ENCODE measurements around the gene NSUN6. TPM values are rescaled to one million over a fixed set of nuclear protein-coding genes. Genes with fewer than 3 reads are reported as not detected.
"Not testable (repeated sequence)": the region's sequence is repeated elsewhere in the genome, so short reads cannot be mapped to it uniquely, and the experiment has no call there.

The NSUN6 gene
- total RNA-seq, 6 donors from 2014 or later: 5.9 to 35.6 (median 16.0) TPM

DNA sequence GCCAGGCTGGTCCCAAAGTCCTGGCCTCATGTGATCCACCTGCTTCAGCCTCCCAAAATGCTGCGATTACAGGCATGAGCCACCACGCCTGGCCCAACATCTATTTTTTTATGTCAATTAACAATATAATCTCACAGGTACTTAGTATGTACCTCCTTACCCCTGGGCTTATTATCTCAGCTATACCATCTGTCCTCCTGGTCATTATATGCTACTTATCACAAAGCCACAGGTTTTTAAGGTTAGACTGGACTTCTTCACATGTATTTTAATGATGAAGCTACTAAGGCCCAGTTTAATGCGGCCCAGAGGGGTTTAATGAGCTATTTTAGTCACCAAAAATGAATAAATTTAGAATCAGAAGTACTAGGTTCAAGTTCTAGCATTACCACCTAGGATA lies 3.4 kb downstream of the NSUN6 start:
- ATAC-seq (ENCODE audit: low FRiP score in 2 of 2): no peak
- Histone ChIP-seq H3K27me3 (no peaks in the 10 kb centered on the region), H3K9me3 (no peaks in the 10 kb centered on the region), H3K4me1 (peaks cover 10 to 21% (median 13%) of the 10 kb centered on the region in 4 donors), H3K27ac (no peak overlapping the region), H3K4me3 (no peak overlapping the region), H3K36me3 (peaks cover 0 to 8% (median 0%) of the 10 kb centered on the region in 4 donors)
- TF ChIP-seq, protein P1, sequence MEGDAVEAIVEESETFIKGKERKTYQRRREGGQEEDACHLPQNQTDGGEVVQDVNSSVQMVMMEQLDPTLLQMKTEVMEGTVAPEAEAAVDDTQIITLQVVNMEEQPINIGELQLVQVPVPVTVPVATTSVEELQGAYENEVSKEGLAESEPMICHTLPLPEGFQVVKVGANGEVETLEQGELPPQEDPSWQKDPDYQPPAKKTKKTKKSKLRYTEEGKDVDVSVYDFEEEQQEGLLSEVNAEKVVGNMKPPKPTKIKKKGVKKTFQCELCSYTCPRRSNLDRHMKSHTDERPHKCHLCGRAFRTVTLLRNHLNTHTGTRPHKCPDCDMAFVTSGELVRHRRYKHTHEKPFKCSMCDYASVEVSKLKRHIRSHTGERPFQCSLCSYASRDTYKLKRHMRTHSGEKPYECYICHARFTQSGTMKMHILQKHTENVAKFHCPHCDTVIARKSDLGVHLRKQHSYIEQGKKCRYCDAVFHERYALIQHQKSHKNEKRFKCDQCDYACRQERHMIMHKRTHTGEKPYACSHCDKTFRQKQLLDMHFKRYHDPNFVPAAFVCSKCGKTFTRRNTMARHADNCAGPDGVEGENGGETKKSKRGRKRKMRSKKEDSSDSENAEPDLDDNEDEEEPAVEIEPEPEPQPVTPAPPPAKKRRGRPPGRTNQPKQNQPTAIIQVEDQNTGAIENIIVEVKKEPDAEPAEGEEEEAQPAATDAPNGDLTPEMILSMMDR (IDR thresholded peaks at IDR 0.05): no peak
- TF ChIP-seq EP300 (IDR thresholded peaks at IDR 0.05) (no peak), POLR2AphosphoS5 (IDR thresholded peaks at IDR 0.05) (no peak), POLR2A (IDR thresholded peaks at IDR 0.05) (no peak)
- 94 to 97% methylated on average over 3 of the region's 3 CpGs for WGBS, 2 donors
- DNase-seq: no peak

DNA sequence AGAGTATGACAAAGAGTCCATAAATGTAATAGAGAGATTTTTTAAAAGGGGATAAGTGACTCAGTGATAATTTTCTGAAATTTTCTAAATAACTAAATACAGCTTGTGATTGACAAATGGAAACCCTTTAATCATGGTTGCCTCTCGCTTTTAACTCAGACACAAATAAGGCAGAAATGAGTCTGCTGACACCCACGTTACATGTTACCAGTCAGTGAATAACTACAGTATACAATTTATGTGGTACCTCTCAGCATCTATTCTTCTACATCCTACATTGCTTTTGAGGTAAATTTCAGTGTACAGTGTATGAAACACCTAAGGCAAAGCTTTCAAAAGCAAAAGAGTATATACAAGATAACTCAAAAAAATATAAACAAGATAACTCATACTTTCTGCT lies 4.2 kb downstream of the NSUN6 start:
- H3K36me3 ChIP-seq: peaks cover 0 to 8% (median 0%) of the 10 kb centered on the region in 4 donors
- ATAC-seq (ENCODE audit: low FRiP score in 2 of 2) (no peak), DNase-seq (no peak)
- 93 to 95% methylated on average over 2 of the region's 2 CpGs for WGBS, 2 donors
- no peak for TF ChIP-seq EP300 (IDR thresholded peaks at IDR 0.05)
- TF ChIP-seq, protein P1 (IDR thresholded peaks at IDR 0.05): no peak
- TF ChIP-seq POLR2AphosphoS5 (IDR thresholded peaks at IDR 0.05): no peak
- no peak for TF ChIP-seq POLR2A (IDR thresholded peaks at IDR 0.05)
- H3K27me3 ChIP-seq: no peaks in the 10 kb centered on the region
- H3K9me3 ChIP-seq: no peaks in the 10 kb centered on the region
- H3K27ac ChIP-seq: no peak overlapping the region
- no peak overlapping the region for H3K4me3 ChIP-seq
- peaks cover 9 to 21% (median 13%) of the 10 kb centered on the region in 4 donors for H3K4me1 ChIP-seq

- not testable (repeated sequence) for H3K4me3 ChIP-seq; H3K27ac ChIP-seq; H3K27me3 ChIP-seq; H3K36me3 ChIP-seq; ATAC-seq (ENCODE audit: low FRiP score in 2 of 2); H3K9me3 ChIP-seq; H3K4me1 ChIP-seq; DNase-seq
- 91 to 94% methylated on average over 2 of the region's 2 CpGs for WGBS, 2 donors
These were observed 11.7 kb downstream of the NSUN6 start for GRCh38 chr10:18639719-18640118.

DNA sequence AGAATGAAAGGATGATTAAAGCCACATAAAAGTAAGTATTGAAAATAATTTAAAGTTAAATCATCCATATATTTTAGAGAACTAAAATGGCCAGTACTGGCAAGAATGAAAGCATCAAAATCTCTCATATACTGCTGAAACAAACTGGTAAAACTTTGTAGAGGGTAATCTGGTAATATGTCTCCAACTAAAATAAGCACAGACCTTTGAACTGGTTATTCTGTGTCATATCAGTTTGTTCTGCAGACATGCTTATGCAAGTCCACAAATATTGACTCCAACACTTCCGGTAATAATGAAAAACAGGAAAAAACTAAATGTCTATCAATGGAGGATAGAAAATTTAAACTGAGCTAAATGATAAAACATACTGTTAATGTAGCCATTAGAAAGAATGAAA lies 14.0 kb downstream of the NSUN6 start:
- H3K4me3 ChIP-seq; H3K27me3 ChIP-seq; H3K9me3 ChIP-seq; ATAC-seq (ENCODE audit: low FRiP score in 2 of 2); H3K36me3 ChIP-seq; H3K4me1 ChIP-seq; H3K27ac ChIP-seq; DNase-seq: not testable (repeated sequence)
- 66 to 76% methylated on average over 1 of the region's 1 CpG for WGBS, 2 donors

- Histone ChIP-seq H3K36me3 (peaks cover 0 to 2% (median 0%) of the 10 kb centered on the region in 4 donors), H3K4me3 (no peak overlapping the region), H3K4me1 (peaks cover 0 to 3% (median 0%) of the 10 kb centered on the region in 4 donors), H3K9me3 (no peaks in the 10 kb centered on the region), H3K27ac (no peak overlapping the region), H3K27me3 (no peaks in the 10 kb centered on the region)
- TF ChIP-seq POLR2A (IDR thresholded peaks at IDR 0.05) (no peak), EP300 (IDR thresholded peaks at IDR 0.05) (no peak), POLR2AphosphoS5 (IDR thresholded peaks at IDR 0.05) (no peak)
- TF ChIP-seq, protein P1 (IDR thresholded peaks at IDR 0.05): no peak
- DNase-seq (no peak), ATAC-seq (ENCODE audit: low FRiP score in 2 of 2) (no peak)
- WGBS, 2 donors: 80 to 95% methylated on average over 4 of the region's 4 CpGs
These were observed 15.4 kb downstream of the NSUN6 start for GRCh38 chr10:18635995-18636394.

DNA sequence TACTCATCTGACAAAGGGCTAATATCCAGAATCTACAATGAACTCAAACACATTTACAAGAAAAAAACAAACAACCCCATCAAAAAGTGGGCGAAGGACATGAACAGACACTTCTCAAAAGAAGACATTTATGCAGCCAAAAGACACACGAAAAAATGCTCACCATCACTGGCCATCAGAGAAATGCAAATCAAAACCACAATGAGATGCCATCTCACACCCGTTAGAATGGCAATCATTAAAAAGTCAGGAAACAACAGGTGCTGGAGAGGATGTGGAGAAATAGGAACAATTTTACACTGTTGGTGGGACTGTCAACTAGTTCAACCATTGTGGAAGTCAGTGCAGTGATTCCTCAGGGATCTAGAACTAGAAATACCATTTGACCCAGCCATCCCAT lies 18.9 kb downstream of the NSUN6 start:
- 91 to 100% methylated on average over 3 of the region's 3 CpGs for WGBS, 2 donors
- not testable (repeated sequence) for H3K4me1 ChIP-seq; H3K27me3 ChIP-seq; DNase-seq; H3K36me3 ChIP-seq; H3K4me3 ChIP-seq; ATAC-seq (ENCODE audit: low FRiP score in 2 of 2); H3K27ac ChIP-seq; H3K9me3 ChIP-seq
